Panc1 (cell line): Measurements from ENCODE around the gene CDYL2. TPM values are rescaled to one million over a fixed set of nuclear protein-coding genes. Genes with fewer than 3 reads are reported as not detected.

Source experiments
- ATAC-seq: fragments of 200-7000 bp; cut with Tn5 transposase; 2 replicates; pipeline ENCODE4 v1.9.1; 2020; ENCODE audit warnings: mild to moderate bottlenecking, moderate library complexity
- BruUV-seq: library from RNA; stranded (reverse); fragments of 400-500 nt; replicated peaks from 2 replicates; lab custom pipeline; 2021; lab: Mats Ljungman, UMichigan
- CTCF ChIA-PET: fragments of 300-600 bp; sonication (Branson Sonifier 250); formaldehyde crosslinking; loops from one replicate; lab custom pipeline; 2022; ENCODE audit warnings: antibody characterized with exemption; lab: Charles Lee
- POLR2A ChIA-PET: fragments of 300-600 bp; sonication (Branson Sonifier 250); formaldehyde crosslinking; loops from one replicate; lab custom pipeline; 2022; ENCODE audit warnings: antibody characterized with exemption; lab: Charles Lee
- DNase-seq: peaks from one replicate; pipeline ENCODE4 v3.0.0-alpha.2; 2010; ENCODE audit warnings: low read depth, low spot score
- H3K27ac ChIP-seq: 2 replicates; pipeline ENCODE4 v1.5.1; 2011; ENCODE audit warnings: mild to moderate bottlenecking, low read length, inconsistent platforms
- H3K27me3 ChIP-seq: fragments of 200-500 bp; sonication (Bioruptor generic); 2 replicates; pipeline ENCODE4 v1.6.0; 2014; ENCODE audit warnings: low read length, inconsistent platforms; ENCODE audit not compliant: control insufficient read depth, insufficient read depth
- H3K36me3 ChIP-seq: fragments of 200-500 bp; sonication (Bioruptor generic); 2 replicates; pipeline ENCODE4 v1.5.1; 2014; ENCODE audit warnings: inconsistent platforms, mild to moderate bottlenecking, low read length, moderate library complexity; ENCODE audit not compliant: control insufficient read depth, insufficient read depth
- H3K4me1 ChIP-seq: 2 replicates; pipeline ENCODE4 v1.5.1; 2011; ENCODE audit warnings: inconsistent platforms, mild to moderate bottlenecking, low read length, moderate library complexity; ENCODE audit not compliant: control insufficient read depth, insufficient read depth
- H3K4me3 ChIP-seq, 2 experiments: 2 replicates each; pipeline ENCODE4 v1.5.1; 2011 to 2012; ENCODE audit warnings: low read depth in 2 of 2, low read length in 2 of 2, mild to moderate bottlenecking in 2 of 2, inconsistent platforms in 1 of 2, moderate library complexity in 1 of 2
- H3K9me3 ChIP-seq: fragments of 200-500 bp; sonication (Bioruptor generic); 2 replicates; pipeline ENCODE4 v1.5.1; 2014; ENCODE audit warnings: low read depth, mild to moderate bottlenecking, inconsistent platforms, low read length, moderate library complexity; ENCODE audit not compliant: control insufficient read depth, insufficient read depth
- CTCF ChIP-seq: fragments of 450-650 bp; IDR thresholded peaks from 2 replicates; pipeline ENCODE4 v1.5.1; 2017; ENCODE audit warnings: mild to moderate bottlenecking
- POLR2AphosphoS5 ChIP-seq: IDR thresholded peaks from 2 replicates; pipeline ENCODE4 v1.6.1; 2012; ENCODE audit warnings: mild to moderate bottlenecking, low read depth, low read length, moderate library complexity
- REST ChIP-seq, 2 experiments: IDR thresholded peaks; 2 replicates each; pipeline ENCODE4 v1.6.1; 2011 to 2012; ENCODE audit warnings: low read depth in 2 of 2, control low read depth in 1 of 2, low read length in 1 of 2, mild to moderate bottlenecking in 1 of 2, moderate library complexity in 1 of 2; ENCODE audit not compliant: insufficient read depth in 1 of 2
- SIN3A ChIP-seq: IDR thresholded peaks from 2 replicates; pipeline ENCODE4 v1.6.1; 2012; ENCODE audit warnings: low read depth, mild to moderate bottlenecking, low read length, moderate library complexity, borderline replicate concordance; ENCODE audit not compliant: insufficient read depth
- TCF7L2 ChIP-seq: IDR thresholded peaks from 2 replicates; pipeline ENCODE4 v1.6.1; 2011; ENCODE audit warnings: mild to moderate bottlenecking, low read depth, low read length, inconsistent platforms
- in situ Hi-C: cut with HindIII; loops from 2 replicates; pipeline ENCODE4 v1.10.0; 2016; ENCODE audit warnings: low sequenced_read_pairs, low pct_unique_long_range_greater_than_20kb
- intact Hi-C: fragments of 100-400 bp; cut with micrococcal nuclease; formaldehyde crosslinking; loops from one replicate; pipeline ENCODE4 v1.10.0; 2022; ENCODE audit not compliant: unreplicated experiment
- total RNA-seq: library from RNA; stranded (reverse); gene quantifications from one replicate; pipeline ENCODE4 v1.2.1, GENCODE V29; 2021; ENCODE audit not compliant: unreplicated experiment

CDYL2 gene
- total RNA-seq, 1 experiment from 2014 or later: 6.1 TPM

GRCh38 chr16:80591071-80591915 lies 213.1 kb downstream of the CDYL2 start:
- Histone ChIP-seq H3K4me3 (no peak overlapping the region), H3K27me3 (no peaks in the 10 kb centered on the region), H3K27ac (no peak overlapping the region), H3K36me3 (no peaks in the 10 kb centered on the region), H3K9me3 (no peaks in the 10 kb centered on the region), H3K4me1 (no peaks in the 10 kb centered on the region)
- no TSS peak for BruUV-seq
- ChIA-PET CTCF (no interaction called here), POLR2A (no interaction called here)
- TF ChIP-seq SIN3A (no peak), POLR2AphosphoS5 (no peak), REST (IDR thresholded peaks at IDR 0.05; ENCODE audit: insufficient read depth in 1 of 2, low read depth in 2 of 2, low read length in 1 of 2) (no peak), TCF7L2 (no peak), CTCF (no peak)
- ATAC-seq (no peak), DNase-seq (no peak)
- intact Hi-C loops (no loop called here), in situ Hi-C loops (no loop called here)

- Histone ChIP-seq H3K9me3 (no peaks in the 10 kb centered on the region), H3K27ac (no peak overlapping the region), H3K4me3 (no peak overlapping the region), H3K36me3 (no peaks in the 10 kb centered on the region), H3K27me3 (no peaks in the 10 kb centered on the region), H3K4me1 (no peaks in the 10 kb centered on the region)
- intact Hi-C loops: no loop called here
- ATAC-seq (no peak), DNase-seq (no peak)
- BruUV-seq: no TSS peak
- no peak for TF ChIP-seq TCF7L2
- TF ChIP-seq REST (IDR thresholded peaks at IDR 0.05; ENCODE audit: insufficient read depth in 1 of 2, low read depth in 2 of 2, low read length in 1 of 2): no peak
- no peak for TF ChIP-seq CTCF
- TF ChIP-seq POLR2AphosphoS5: no peak
- in situ Hi-C loops: no loop called here
- CTCF ChIA-PET: no interaction called here
- POLR2A ChIA-PET: no interaction called here
These were observed 217.3 kb downstream of the CDYL2 start for GRCh38 chr16:80587071-80587470.
